ENCODE data around the gene TMEM178B.
"Not testable (repeated sequence)": the region's sequence is repeated elsewhere in the genome, so short reads cannot be mapped to it uniquely, and the experiment has no call there.

TMEM178B gene

GRCh38 chr7:141147482-141147881, 73.6 kb downstream of the TMEM178B start:
- no peak for DNase-seq

GRCh38 chr7:141150465-141150864, 76.6 kb downstream of the TMEM178B start:
- DNase-seq: no peak

GRCh38 chr7:141151746-141152145, 77.9 kb downstream of the TMEM178B start:
- no peak for DNase-seq

- DNase-seq: no peak
Measured at GRCh38 chr7:141153231-141153630, 79.4 kb downstream of the TMEM178B start.

- DNase-seq: no peak
Measured at GRCh38 chr7:141154131-141154732, 80.4 kb downstream of the TMEM178B start.

GRCh38 chr7:141156407-141156806, 82.5 kb downstream of the TMEM178B start:
- no peak for DNase-seq

DNA sequence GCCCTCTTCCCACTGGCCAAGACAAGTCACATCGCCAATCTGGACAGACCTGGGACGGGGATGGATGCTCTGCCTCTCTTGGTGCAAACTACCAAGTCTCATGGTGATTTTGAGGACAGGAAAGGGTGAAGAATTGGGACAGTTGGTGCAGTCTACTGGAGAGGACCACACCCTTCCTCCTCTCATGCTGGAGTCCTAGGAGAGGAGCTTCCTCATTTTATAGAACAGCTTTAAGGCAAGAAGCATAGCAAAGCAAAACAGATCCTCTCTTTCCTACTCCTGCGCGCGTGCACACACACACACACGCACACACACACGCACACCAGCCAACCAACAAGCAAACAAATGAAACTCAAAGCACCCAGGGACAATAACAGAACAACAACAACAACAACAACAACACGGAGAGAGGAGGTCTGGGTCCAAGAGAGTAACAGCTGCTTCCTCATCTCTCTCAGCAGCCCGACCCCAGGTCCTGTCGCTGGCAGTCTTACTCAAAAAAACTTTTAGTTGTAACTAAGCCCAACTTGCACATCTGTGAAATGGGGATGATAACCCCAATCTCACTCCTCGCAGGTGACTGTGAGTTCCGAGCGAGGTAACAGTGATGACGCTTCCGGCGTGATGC, 83.4 kb downstream of the TMEM178B start:
- DNase-seq: no peak

DNA sequence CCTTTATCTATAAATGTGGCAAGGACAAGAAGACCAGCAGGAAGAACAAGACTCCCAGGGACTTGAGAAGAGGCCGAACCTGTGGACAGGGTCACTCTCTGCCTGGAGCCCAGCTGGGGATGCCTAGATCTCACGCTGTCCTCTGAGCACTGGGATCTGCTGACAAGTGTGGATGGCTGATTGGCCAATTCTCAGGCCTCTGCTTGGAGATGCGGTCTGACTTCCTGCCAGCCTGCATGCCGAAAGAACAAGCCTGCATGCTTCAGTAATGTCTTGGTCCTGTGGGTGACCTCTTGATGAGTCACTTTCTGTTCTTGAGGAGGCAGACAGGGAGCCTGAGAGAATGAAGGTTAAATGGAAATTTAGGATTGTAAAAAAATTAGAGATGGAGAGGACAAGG, 84.7 kb downstream of the TMEM178B start:
- DNase-seq: no peak

- no peak for DNase-seq
Measured at GRCh38 chr7:141160246-141160860, 86.5 kb downstream of the TMEM178B start.

DNA sequence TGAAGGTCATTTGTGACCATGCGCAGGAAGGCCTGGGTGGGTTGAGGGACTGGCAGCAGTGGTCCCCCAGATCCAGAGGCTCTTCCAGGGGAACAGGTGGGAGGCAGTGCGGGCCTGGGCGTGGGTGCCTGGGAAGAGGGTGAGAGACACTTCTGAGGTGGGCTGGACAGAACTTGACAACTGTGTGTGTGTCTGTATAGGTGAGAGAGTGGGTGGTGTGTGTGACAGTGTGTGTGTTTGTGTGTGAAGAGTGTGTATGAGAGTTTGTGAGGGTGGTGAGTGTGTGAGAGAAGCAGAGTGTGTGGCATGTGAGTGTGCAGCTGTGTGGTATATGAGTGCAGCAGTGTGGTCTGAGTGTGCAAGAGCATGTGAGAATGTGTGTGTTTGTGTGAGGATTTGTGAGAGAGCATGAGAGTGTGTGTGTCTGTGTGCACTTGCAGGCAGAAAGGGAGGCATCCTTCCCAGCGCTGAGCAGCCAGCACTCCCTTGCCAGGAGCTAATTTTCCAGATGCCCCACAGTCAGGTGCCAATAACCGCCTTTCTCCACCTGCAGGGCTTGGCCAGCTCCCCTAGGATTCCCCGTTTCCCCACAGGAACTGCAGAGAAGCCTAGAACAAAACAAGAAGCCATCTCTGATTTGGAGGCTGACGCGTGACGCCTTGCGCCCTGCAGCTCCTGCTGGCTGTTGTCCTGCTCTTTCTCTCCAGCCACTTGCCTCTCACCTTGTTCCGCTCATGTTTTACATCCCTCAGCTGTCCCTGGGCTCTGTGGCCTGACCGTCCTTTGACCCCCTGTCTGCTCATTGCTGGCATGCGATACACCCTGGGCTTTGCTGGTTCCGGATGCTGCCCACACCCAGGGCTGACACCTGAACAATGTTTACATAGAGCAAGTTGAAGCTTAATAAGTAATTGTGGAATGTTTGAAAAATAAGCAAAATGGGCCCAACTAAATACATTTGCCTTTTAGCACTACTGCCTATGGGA, 88.0 kb downstream of the TMEM178B start:
- no peak for DNase-seq

DNA sequence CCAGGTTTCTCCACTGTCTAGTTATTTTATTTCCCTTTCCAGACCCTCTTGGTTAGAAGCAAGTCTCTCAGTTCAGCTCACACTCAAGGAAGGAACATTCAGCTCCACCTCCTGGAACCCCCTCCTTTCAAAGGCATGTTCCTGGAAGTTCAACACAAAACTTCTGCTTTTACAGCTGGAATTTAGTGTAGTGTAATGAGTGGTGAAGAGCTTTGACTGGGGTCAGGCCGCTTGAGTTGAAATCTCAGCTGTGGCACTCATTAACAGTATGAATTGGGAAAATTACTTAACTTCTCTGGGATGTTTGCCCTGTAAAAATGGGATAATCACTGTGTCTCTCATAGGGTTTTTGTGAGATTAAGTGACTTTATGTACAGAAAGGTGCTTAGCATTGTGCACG, 91.7 kb downstream of the TMEM178B start:
- DNase-seq: no peak

GRCh38 chr7:141166926-141167325, 93.1 kb downstream of the TMEM178B start:
- no peak for DNase-seq

DNA sequence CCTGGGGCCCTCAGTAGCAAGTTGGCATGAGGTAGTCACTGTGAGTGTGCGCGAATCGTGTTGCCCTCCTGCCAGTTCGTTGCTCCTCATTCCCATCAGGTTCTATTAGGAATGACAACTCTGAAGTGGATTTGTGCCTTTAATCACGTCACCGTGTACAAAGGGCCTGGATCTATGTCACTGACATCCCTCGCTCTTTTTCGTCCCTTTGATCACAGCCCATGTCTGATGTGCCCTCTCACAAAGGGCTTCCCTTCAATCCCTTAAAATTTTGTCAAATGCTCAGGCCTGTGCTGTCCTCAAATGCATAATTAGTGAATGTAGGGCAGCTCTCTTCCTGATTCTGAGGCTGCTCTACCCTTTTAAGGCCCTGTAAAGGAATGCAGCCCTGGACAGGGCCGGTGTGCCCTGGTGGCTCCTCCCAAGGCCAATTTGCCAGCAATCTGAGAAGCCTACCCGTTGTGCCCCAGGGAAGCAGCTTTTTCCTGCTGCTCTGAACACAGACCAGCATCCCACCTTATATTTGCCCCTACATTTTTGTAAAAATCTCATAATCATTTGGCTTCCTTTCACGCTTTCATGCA, 93.6 kb downstream of the TMEM178B start:
- no peak for DNase-seq

DNA sequence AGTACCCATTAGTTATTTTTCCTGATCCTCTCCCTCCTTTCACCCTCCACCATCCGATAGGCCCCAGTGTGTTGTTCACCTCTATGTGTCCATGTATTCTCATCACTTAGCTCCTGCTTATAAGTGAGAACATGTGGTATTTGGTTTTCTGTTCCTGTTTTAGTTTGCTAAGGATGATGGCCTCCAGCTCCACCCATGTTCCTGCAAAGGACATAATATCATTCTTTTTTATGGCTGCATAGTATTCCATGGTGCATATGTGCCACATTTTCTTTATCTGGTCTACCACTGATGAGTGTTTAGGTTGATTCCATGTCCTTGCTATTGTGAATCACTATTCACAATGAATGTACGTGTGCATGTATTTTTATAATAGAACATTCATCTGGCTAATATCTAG, 95.3 kb downstream of the TMEM178B start:
- DNase-seq: not testable (repeated sequence)

DNA sequence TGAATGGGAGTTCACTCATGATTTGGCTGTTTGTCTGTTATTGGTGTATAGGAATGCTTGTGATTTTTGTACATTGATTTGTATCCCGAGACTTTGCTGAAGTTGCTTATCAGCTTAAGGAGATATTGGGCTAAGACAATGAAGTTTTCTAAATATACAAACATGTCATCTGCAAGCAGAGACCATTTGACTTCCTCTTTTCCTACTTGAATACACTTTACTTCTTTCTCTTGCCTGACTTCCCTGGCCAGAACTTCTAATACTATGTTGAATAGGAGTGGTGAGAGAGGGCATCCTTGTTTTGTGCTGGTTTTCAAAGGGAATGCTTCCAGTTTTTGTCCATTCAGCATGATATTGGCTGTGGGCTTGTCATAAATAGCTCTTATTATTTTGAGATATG, 101.9 kb downstream of the TMEM178B start:
- DNase-seq: not testable (repeated sequence)

DNA sequence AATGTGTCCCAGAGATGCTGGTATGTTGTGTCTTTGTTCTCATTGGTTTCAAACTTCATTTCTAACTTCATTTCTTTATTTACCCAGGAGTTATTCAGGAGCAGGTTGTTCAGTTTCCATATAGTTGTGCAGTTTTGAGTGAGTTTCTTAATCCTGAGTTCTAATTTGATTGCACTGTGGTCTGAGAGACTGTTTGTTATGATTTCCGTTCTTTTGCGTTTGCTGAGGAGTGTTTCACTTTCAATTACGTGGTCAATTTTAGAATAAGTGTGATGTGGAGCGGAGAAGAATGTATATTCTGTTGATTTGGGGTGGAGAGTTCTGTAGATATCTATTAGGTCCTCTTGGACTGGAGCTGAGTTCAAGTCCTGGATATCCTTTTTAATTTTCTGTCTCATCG, 103.3 kb downstream of the TMEM178B start:
- not testable (repeated sequence) for DNase-seq

DNA sequence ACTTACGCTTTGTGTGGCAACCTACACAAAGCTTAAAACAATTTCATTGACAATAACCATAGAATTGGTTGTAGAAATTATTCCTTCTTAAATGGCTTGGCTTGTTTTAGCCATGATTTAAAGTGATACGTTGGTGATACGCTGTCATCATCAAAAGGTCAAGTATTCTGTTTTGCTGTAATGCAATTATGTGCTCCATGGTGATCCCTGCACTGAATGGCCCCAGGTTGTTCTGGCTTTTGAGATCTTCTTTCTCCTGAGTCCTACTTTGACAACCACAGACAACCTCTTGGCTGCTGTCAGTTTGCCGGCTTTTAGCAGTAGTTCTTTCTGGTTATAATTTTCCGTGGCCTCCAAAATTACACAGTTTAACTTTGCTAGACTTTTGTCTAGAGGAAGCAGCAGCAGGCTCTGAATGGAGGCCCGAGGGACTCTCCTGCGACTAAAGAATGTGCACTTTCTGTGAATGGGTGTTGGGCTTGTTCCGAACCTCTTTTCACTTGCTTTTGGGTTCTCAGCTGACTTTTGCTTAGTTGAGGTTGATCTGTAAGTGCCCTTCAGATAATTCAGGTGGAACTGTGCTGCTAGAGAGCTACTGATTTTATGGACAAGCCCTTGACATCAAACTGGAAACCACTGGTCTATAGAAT, 104.7 kb downstream of the TMEM178B start:
- DNase-seq: no peak

GRCh38 chr7:141181812-141182211, 107.9 kb downstream of the TMEM178B start:
- no peak for DNase-seq

DNA sequence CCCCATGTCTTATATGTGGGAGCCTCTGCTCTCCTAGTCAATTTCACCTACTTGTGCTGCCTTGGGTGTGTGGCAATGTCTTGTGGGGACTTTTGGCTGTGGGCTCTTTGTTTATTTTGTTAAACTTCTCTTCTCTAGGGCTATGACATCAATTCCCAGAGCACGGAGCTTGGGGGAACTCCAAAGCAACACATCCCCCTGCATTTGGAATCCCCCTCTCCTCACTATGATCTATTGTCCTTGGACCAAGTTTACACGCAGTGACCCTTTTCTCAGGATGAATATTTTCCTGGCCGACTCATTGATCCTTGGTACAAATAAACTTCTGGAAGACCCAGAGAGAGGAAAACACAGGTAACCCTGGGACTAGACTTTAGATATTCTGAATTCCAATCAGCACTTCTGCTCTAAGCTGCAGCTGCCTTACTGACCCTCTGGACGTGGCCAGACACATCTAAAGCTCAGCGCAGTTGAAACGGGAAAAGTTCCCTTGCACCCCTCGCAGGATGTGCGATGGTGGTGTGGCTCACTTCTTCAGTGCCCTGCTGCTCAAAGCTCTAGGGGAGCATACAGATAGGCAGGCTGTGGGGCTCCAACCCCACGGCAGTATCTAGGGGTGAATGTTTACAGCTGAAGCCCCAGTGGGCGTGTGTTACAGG, 110.8 kb downstream of the TMEM178B start:
- no peak for DNase-seq

GRCh38 chr7:141185369-141185967, 111.6 kb downstream of the TMEM178B start:
- no peak for DNase-seq

DNA sequence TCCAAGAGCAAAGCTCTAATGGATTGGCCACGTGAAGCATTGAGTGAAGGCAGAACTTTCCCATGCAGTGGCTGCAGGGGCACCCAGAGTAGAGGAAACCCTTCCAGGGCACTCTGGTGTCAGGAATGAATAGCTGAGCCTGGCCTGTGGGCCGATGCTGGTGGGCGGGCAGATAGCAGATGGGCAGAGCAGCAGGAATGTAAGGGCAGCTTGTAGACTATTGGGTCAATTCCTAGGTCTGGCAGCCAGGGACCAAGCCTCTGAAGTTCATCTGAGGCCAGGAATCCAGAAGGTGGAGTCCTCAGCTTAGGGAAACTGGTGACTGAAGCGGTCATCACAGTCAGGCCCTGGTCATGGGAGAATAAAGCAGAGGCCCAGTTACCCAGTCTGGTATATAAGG, 115.4 kb downstream of the TMEM178B start:
- DNase-seq: no peak
